ENCODE data around the gene CDC42EP3.

CDC42EP3 gene

GRCh38 chr2:37666772-37667171 lies 4.7 kb downstream of the CDC42EP3 start:
- Histone ChIP-seq H3K9me3 (replicated peaks in 1 of 11) (no peaks in the 10 kb centered on the region), H3K4me1 (peaks cover 49 to 82% (median 68%) of the 10 kb centered on the region in 10 experiments), H3K36me3 (peaks cover 11 to 85% (median 44%) of the 10 kb centered on the region in 11 experiments; a peak in 20 of 22 replicates), H3K27me3 (peaks cover 0 to 21% (median 6%) of the 10 kb centered on the region in 11 experiments; a peak in 9 of 22 replicates), H3K4me3 (peak overlapping the region in 6 of 10 experiments; percentile 20 to 96 (median 90); a peak in 10 of 20 replicates), H3K4me2 (peak overlapping the region; percentile 68 to 97 (median 89)), H4K20me1 (peaks cover 85 to 96% (median 93%) of the 10 kb centered on the region in 11 experiments), H3K9ac (peak overlapping the region in 7 of 11 experiments; percentile 2 to 97 (median 34); a peak in 8 of 22 replicates), H3K27ac (peak overlapping the region in 2 of 11 experiments; percentile 21 to 98; a peak in 2 of 22 replicates)
- TF ChIP-seq Cebpa-rat (IDR thresholded peaks at IDR 0.05): no peak

- H3K4me3 ChIP-seq: peak overlapping the region in 5 of 10 experiments; percentile 8 to 96 (median 80); a peak in 6 of 20 replicates
Observed at GRCh38 chr2:37665604-37666362, 5.7 kb downstream of the CDC42EP3 start.

GRCh38 chr2:37665043-37665442 lies 6.4 kb downstream of the CDC42EP3 start:
- no peak for TF ChIP-seq Cebpa-rat (IDR thresholded peaks at IDR 0.05)
- H3K4me3 ChIP-seq: no peak overlapping the region; a peak in 2 of 20 replicates
- H3K27me3 ChIP-seq: peaks cover 0 to 8% (median 0%) of the 10 kb centered on the region in 11 experiments; a peak in 7 of 22 replicates
- peaks cover 11 to 97% (median 61%) of the 10 kb centered on the region in 11 experiments; a peak in 21 of 22 replicates for H3K36me3 ChIP-seq
- peak overlapping the region in 3 of 11 experiments; percentile 6 to 68 (median 41); a peak in 4 of 22 replicates for H3K27ac ChIP-seq
- peaks cover 83 to 100% (median 99%) of the 10 kb centered on the region in 11 experiments for H4K20me1 ChIP-seq
- peak overlapping the region in 1 of 11 experiments; percentile 47; a peak in 2 of 22 replicates for H3K9ac ChIP-seq
- peaks cover 36 to 99% (median 68%) of the 10 kb centered on the region in 10 experiments for H3K4me1 ChIP-seq
- H3K9me3 ChIP-seq (replicated peaks in 1 of 11): no peaks in the 10 kb centered on the region
- peak overlapping the region in 9 of 11 experiments; percentile 4 to 97 (median 93); a peak in 15 of 22 replicates for H3K4me2 ChIP-seq

More at GRCh38 chr2:37665604-37666362, 5.7 kb downstream of the CDC42EP3 start:
- peak overlapping the region in 4 of 11 experiments; percentile 1 to 96 (median 20); a peak in 5 of 22 replicates for H3K9ac ChIP-seq
- H3K4me1 ChIP-seq: peaks cover 44 to 92% (median 70%) of the 10 kb centered on the region in 10 experiments
- peak overlapping the region in 3 of 11 experiments; percentile 6 to 32 (median 23); a peak in 3 of 22 replicates for H3K27ac ChIP-seq
- H4K20me1 ChIP-seq: peaks cover 87 to 100% (median 98%) of the 10 kb centered on the region in 11 experiments
- peaks cover 0 to 15% (median 4%) of the 10 kb centered on the region in 11 experiments; a peak in 9 of 22 replicates for H3K27me3 ChIP-seq
- H3K9me3 ChIP-seq (replicated peaks in 1 of 11): no peaks in the 10 kb centered on the region
- peak overlapping the region; percentile 68 to 97 (median 89) for H3K4me2 ChIP-seq
- H3K36me3 ChIP-seq: peaks cover 11 to 95% (median 54%) of the 10 kb centered on the region in 11 experiments; a peak in 21 of 22 replicates
- TF ChIP-seq Cebpa-rat (IDR thresholded peaks at IDR 0.05): no peak

GRCh38 chr2:37664231-37664643 lies 7.2 kb downstream of the CDC42EP3 start:
- no peak overlapping the region; a peak in 1 of 20 replicates for H3K4me3 ChIP-seq
- peaks cover 75 to 100% (median 100%) of the 10 kb centered on the region in 11 experiments for H4K20me1 ChIP-seq
- H3K36me3 ChIP-seq: peaks cover 11 to 97% (median 60%) of the 10 kb centered on the region in 11 experiments; a peak in 21 of 22 replicates
- H3K9me3 ChIP-seq (replicated peaks in 1 of 11): no peaks in the 10 kb centered on the region
- H3K9ac ChIP-seq: peak overlapping the region in 1 of 11 experiments; percentile 47; a peak in 2 of 22 replicates
- peaks cover 28 to 100% (median 65%) of the 10 kb centered on the region in 10 experiments for H3K4me1 ChIP-seq
- TF ChIP-seq Cebpa-rat (IDR thresholded peaks at IDR 0.05): no peak
- no peaks in the 10 kb centered on the region for H3K27me3 ChIP-seq
- H3K4me2 ChIP-seq: peak overlapping the region in 8 of 11 experiments; percentile 2 to 97 (median 90); a peak in 15 of 22 replicates
- H3K27ac ChIP-seq: peak overlapping the region in 4 of 11 experiments; percentile 4 to 68 (median 42); a peak in 8 of 22 replicates

GRCh38 chr2:37663390-37663789 lies 8.1 kb downstream of the CDC42EP3 start:
- peak overlapping the region in 6 of 11 experiments; percentile 24 to 97 (median 94); a peak in 10 of 22 replicates for H3K4me2 ChIP-seq
- H3K4me1 ChIP-seq: peaks cover 25 to 100% (median 64%) of the 10 kb centered on the region in 10 experiments
- no peak for TF ChIP-seq Cebpa-rat (IDR thresholded peaks at IDR 0.05)
- peaks cover 70 to 100% (median 100%) of the 10 kb centered on the region in 11 experiments for H4K20me1 ChIP-seq
- peaks cover 11 to 97% (median 63%) of the 10 kb centered on the region in 11 experiments; a peak in 21 of 22 replicates for H3K36me3 ChIP-seq
- no peaks in the 10 kb centered on the region for H3K27me3 ChIP-seq
- H3K4me3 ChIP-seq: no peak overlapping the region
- H3K9me3 ChIP-seq (replicated peaks in 1 of 11): no peaks in the 10 kb centered on the region
- 0 out of 22 replicates have a peak overlapping the region, but pooled peaks of 1 of the 11 experiments have one; percentile 22 for H3K9ac ChIP-seq
- peak overlapping the region in 1 of 11 experiments; percentile 22; a peak in 1 of 22 replicates for H3K27ac ChIP-seq

- no peak for TF ChIP-seq Cebpa-rat (IDR thresholded peaks at IDR 0.05)
- no peak overlapping the region for H3K27ac ChIP-seq
- H3K9ac ChIP-seq: no peak overlapping the region
- H4K20me1 ChIP-seq: peaks cover 39 to 100% (median 98%) of the 10 kb centered on the region in 11 experiments; a peak in 21 of 22 replicates
- 0 out of 22 replicates have a peak, but pooled peaks cover 0 to 8% (median 0%) of the 10 kb centered on the region in 11 experiments for H3K9me3 ChIP-seq (replicated peaks in 1 of 11)
- peak overlapping the region in 5 of 11 experiments; percentile 22 to 97 (median 80); a peak in 8 of 22 replicates for H3K4me2 ChIP-seq
- H3K27me3 ChIP-seq: no peaks in the 10 kb centered on the region
- peaks cover 11 to 97% (median 60%) of the 10 kb centered on the region in 11 experiments; a peak in 20 of 22 replicates for H3K36me3 ChIP-seq
- H3K4me1 ChIP-seq: peaks cover 32 to 100% (median 63%) of the 10 kb centered on the region in 10 experiments
- H3K4me3 ChIP-seq: no peak overlapping the region
Observed at GRCh38 chr2:37659723-37660122, 11.7 kb downstream of the CDC42EP3 start.

GRCh38 chr2:37658682-37659081 lies 12.8 kb downstream of the CDC42EP3 start:
- Histone ChIP-seq H3K4me1 (peaks cover 42 to 100% (median 63%) of the 10 kb centered on the region in 10 experiments), H3K4me3 (no peak overlapping the region), H3K9ac (no peak overlapping the region), H3K27ac (no peak overlapping the region), H3K27me3 (no peaks in the 10 kb centered on the region), H3K36me3 (peaks cover 11 to 91% (median 54%) of the 10 kb centered on the region in 11 experiments; a peak in 20 of 22 replicates), H3K4me2 (peak overlapping the region in 8 of 11 experiments; percentile 55 to 97 (median 80); a peak in 14 of 22 replicates), H4K20me1 (peaks cover 41 to 100% (median 98%) of the 10 kb centered on the region in 11 experiments; a peak in 21 of 22 replicates), H3K9me3 (replicated peaks in 1 of 11) (0 out of 22 replicates have a peak, but pooled peaks cover 0 to 8% (median 0%) of the 10 kb centered on the region in 11 experiments)
- no peak for TF ChIP-seq Cebpa-rat (IDR thresholded peaks at IDR 0.05)

- peak overlapping the region in 4 of 11 experiments; percentile 28 to 61 (median 54); a peak in 6 of 22 replicates for H3K27ac ChIP-seq
- 0 out of 22 replicates have a peak, but pooled peaks cover 0 to 8% (median 0%) of the 10 kb centered on the region in 11 experiments for H3K9me3 ChIP-seq (replicated peaks in 1 of 11)
- no peak for TF ChIP-seq Cebpa-rat (IDR thresholded peaks at IDR 0.05)
- no peak overlapping the region for H3K9ac ChIP-seq
- H3K4me1 ChIP-seq: peaks cover 54 to 100% (median 72%) of the 10 kb centered on the region in 10 experiments
- H3K4me2 ChIP-seq: peak overlapping the region; percentile 55 to 97 (median 80)
- no peaks in the 10 kb centered on the region for H3K27me3 ChIP-seq
- peak overlapping the region in 1 of 10 experiments; percentile 14; a peak in 2 of 20 replicates for H3K4me3 ChIP-seq
- peaks cover 37 to 100% (median 98%) of the 10 kb centered on the region in 11 experiments; a peak in 20 of 22 replicates for H4K20me1 ChIP-seq
- H3K36me3 ChIP-seq: peaks cover 0 to 88% (median 42%) of the 10 kb centered on the region in 11 experiments; a peak in 18 of 22 replicates
Observed at GRCh38 chr2:37657471-37657870, 14.0 kb downstream of the CDC42EP3 start.
